ENCODE data around the gene SMC1A.
"Not testable (repeated sequence)": the region's sequence is repeated elsewhere in the genome, so short reads cannot be mapped to it uniquely, and the experiment has no call there.

The SMC1A gene

GRCh38 chrX:53422086-53422860, at the start of gene SMC1A:
TSS of gene SMC1A (minus strand) at chrX:53422654. CDS start at chrX:53422600, 54 bp downstream.
- peak within 1 kb of the TSS; percentile 63 for H3K4me3 ChIP-seq (ENCODE audit: low read length)
- peaks cover 9% of the 10 kb centered on the region for H3K4me1 ChIP-seq (ENCODE audit: control insufficient read depth, insufficient read depth, low read length)
- H3K9ac ChIP-seq (ENCODE audit: low read length), result peak within 1 kb of the TSS; percentile 85

GRCh38 chrX:53471346-53471745, 48.9 kb upstream of the SMC1A start:
- Histone ChIP-seq H3K36me3 (ENCODE audit: control insufficient read depth, insufficient read depth, low read length) (no peaks in the 10 kb centered on the region), H3K4me3 (ENCODE audit: low read length) (no peak overlapping the region), H3K27me3 (ENCODE audit: control insufficient read depth, insufficient read depth, low read length) (no peaks in the 10 kb centered on the region), H3K9ac (ENCODE audit: low read length) (no peak overlapping the region), H3K9me3 (ENCODE audit: control insufficient read depth, low read length) (no peaks in the 10 kb centered on the region), H3K4me1 (ENCODE audit: control insufficient read depth, insufficient read depth, low read length) (no peaks in the 10 kb centered on the region)

More at GRCh38 chrX:53422086-53422860, at the start of gene SMC1A:
- Histone ChIP-seq H3K27me3 (ENCODE audit: control insufficient read depth, insufficient read depth, low read length) (no peaks in the 10 kb centered on the region), H3K9me3 (ENCODE audit: control insufficient read depth, low read length) (no peaks in the 10 kb centered on the region), H3K36me3 (ENCODE audit: control insufficient read depth, insufficient read depth, low read length) (no peaks in the 10 kb centered on the region)

GRCh38 chrX:53468659-53469058, 46.2 kb upstream of the SMC1A start:
- not testable (repeated sequence) for H3K36me3 ChIP-seq (ENCODE audit: control insufficient read depth, insufficient read depth, low read length); H3K9me3 ChIP-seq (ENCODE audit: control insufficient read depth, low read length); H3K4me1 ChIP-seq (ENCODE audit: control insufficient read depth, insufficient read depth, low read length); H3K4me3 ChIP-seq (ENCODE audit: low read length); H3K27me3 ChIP-seq (ENCODE audit: control insufficient read depth, insufficient read depth, low read length); H3K9ac ChIP-seq (ENCODE audit: low read length)

- Histone ChIP-seq H3K27me3 (ENCODE audit: control insufficient read depth, insufficient read depth, low read length) (no peaks in the 10 kb centered on the region), H3K4me1 (ENCODE audit: control insufficient read depth, insufficient read depth, low read length) (no peaks in the 10 kb centered on the region), H3K9me3 (ENCODE audit: control insufficient read depth, low read length) (no peaks in the 10 kb centered on the region), H3K4me3 (ENCODE audit: low read length) (no peak overlapping the region), H3K36me3 (ENCODE audit: control insufficient read depth, insufficient read depth, low read length) (no peaks in the 10 kb centered on the region), H3K9ac (ENCODE audit: low read length) (no peak overlapping the region)
Observed at GRCh38 chrX:53458082-53458481, 35.6 kb upstream of the SMC1A start.

GRCh38 chrX:53456254-53456653, 33.8 kb upstream of the SMC1A start:
- Histone ChIP-seq H3K36me3 (ENCODE audit: control insufficient read depth, insufficient read depth, low read length) (no peaks in the 10 kb centered on the region), H3K9ac (ENCODE audit: low read length) (no peak overlapping the region), H3K9me3 (ENCODE audit: control insufficient read depth, low read length) (no peaks in the 10 kb centered on the region), H3K4me3 (ENCODE audit: low read length) (no peak overlapping the region), H3K4me1 (ENCODE audit: control insufficient read depth, insufficient read depth, low read length) (no peaks in the 10 kb centered on the region), H3K27me3 (ENCODE audit: control insufficient read depth, insufficient read depth, low read length) (no peaks in the 10 kb centered on the region)

- Histone ChIP-seq H3K4me3 (ENCODE audit: low read length) (no peak overlapping the region), H3K27me3 (ENCODE audit: control insufficient read depth, insufficient read depth, low read length) (no peaks in the 10 kb centered on the region), H3K4me1 (ENCODE audit: control insufficient read depth, insufficient read depth, low read length) (no peaks in the 10 kb centered on the region), H3K36me3 (ENCODE audit: control insufficient read depth, insufficient read depth, low read length) (no peaks in the 10 kb centered on the region), H3K9me3 (ENCODE audit: control insufficient read depth, low read length) (no peaks in the 10 kb centered on the region), H3K9ac (ENCODE audit: low read length) (no peak overlapping the region)
Observed at GRCh38 chrX:53452812-53453211, 30.4 kb upstream of the SMC1A start.

- no peaks in the 10 kb centered on the region for H3K4me1 ChIP-seq (ENCODE audit: control insufficient read depth, insufficient read depth, low read length)
- H3K36me3 ChIP-seq (ENCODE audit: control insufficient read depth, insufficient read depth, low read length), result no peaks in the 10 kb centered on the region
- no peak overlapping the region for H3K4me3 ChIP-seq (ENCODE audit: low read length)
- H3K9ac ChIP-seq (ENCODE audit: low read length), result no peak overlapping the region
- H3K27me3 ChIP-seq (ENCODE audit: control insufficient read depth, insufficient read depth, low read length), result no peaks in the 10 kb centered on the region
- no peaks in the 10 kb centered on the region for H3K9me3 ChIP-seq (ENCODE audit: control insufficient read depth, low read length)
Observed at GRCh38 chrX:53449632-53450031, 27.2 kb upstream of the SMC1A start.

GRCh38 chrX:53447441-53447840, 25.0 kb upstream of the SMC1A start:
- no peaks in the 10 kb centered on the region for H3K36me3 ChIP-seq (ENCODE audit: control insufficient read depth, insufficient read depth, low read length)
- no peaks in the 10 kb centered on the region for H3K27me3 ChIP-seq (ENCODE audit: control insufficient read depth, insufficient read depth, low read length)
- no peak overlapping the region for H3K9ac ChIP-seq (ENCODE audit: low read length)
- no peaks in the 10 kb centered on the region for H3K9me3 ChIP-seq (ENCODE audit: control insufficient read depth, low read length)
- H3K4me3 ChIP-seq (ENCODE audit: low read length), result no peak overlapping the region
- no peaks in the 10 kb centered on the region for H3K4me1 ChIP-seq (ENCODE audit: control insufficient read depth, insufficient read depth, low read length)

- Histone ChIP-seq H3K27me3 (ENCODE audit: control insufficient read depth, insufficient read depth, low read length) (no peaks in the 10 kb centered on the region), H3K4me3 (ENCODE audit: low read length) (no peak overlapping the region), H3K9me3 (ENCODE audit: control insufficient read depth, low read length) (no peaks in the 10 kb centered on the region), H3K36me3 (ENCODE audit: control insufficient read depth, insufficient read depth, low read length) (no peaks in the 10 kb centered on the region), H3K9ac (ENCODE audit: low read length) (no peak overlapping the region), H3K4me1 (ENCODE audit: control insufficient read depth, insufficient read depth, low read length) (peaks cover 5% of the 10 kb centered on the region)
Observed at GRCh38 chrX:53445977-53446376, 23.5 kb upstream of the SMC1A start.

- Histone ChIP-seq H3K36me3 (ENCODE audit: control insufficient read depth, insufficient read depth, low read length) (no peaks in the 10 kb centered on the region), H3K9ac (ENCODE audit: low read length) (peak overlapping the region; percentile 37), H3K27me3 (ENCODE audit: control insufficient read depth, insufficient read depth, low read length) (no peaks in the 10 kb centered on the region), H3K4me1 (ENCODE audit: control insufficient read depth, insufficient read depth, low read length) (peaks cover 10% of the 10 kb centered on the region), H3K9me3 (ENCODE audit: control insufficient read depth, low read length) (no peaks in the 10 kb centered on the region), H3K4me3 (ENCODE audit: low read length) (no peak overlapping the region)
Observed at GRCh38 chrX:53442322-53442631, 19.8 kb upstream of the SMC1A start.

- H3K9me3 ChIP-seq (ENCODE audit: control insufficient read depth, low read length), result no peaks in the 10 kb centered on the region
- H3K36me3 ChIP-seq (ENCODE audit: control insufficient read depth, insufficient read depth, low read length), result no peaks in the 10 kb centered on the region
- no peaks in the 10 kb centered on the region for H3K27me3 ChIP-seq (ENCODE audit: control insufficient read depth, insufficient read depth, low read length)
- peak overlapping the region; percentile 37 for H3K9ac ChIP-seq (ENCODE audit: low read length)
- peaks cover 10% of the 10 kb centered on the region for H3K4me1 ChIP-seq (ENCODE audit: control insufficient read depth, insufficient read depth, low read length)
- H3K4me3 ChIP-seq (ENCODE audit: low read length), result peak overlapping the region; percentile 19
Observed at GRCh38 chrX:53441531-53442321, 19.3 kb upstream of the SMC1A start.

- no peaks in the 10 kb centered on the region for H3K9me3 ChIP-seq (ENCODE audit: control insufficient read depth, low read length)
- H3K36me3 ChIP-seq (ENCODE audit: control insufficient read depth, insufficient read depth, low read length), result no peaks in the 10 kb centered on the region
- peak overlapping the region; percentile 37 for H3K9ac ChIP-seq (ENCODE audit: low read length)
- no peaks in the 10 kb centered on the region for H3K27me3 ChIP-seq (ENCODE audit: control insufficient read depth, insufficient read depth, low read length)
- peaks cover 10% of the 10 kb centered on the region for H3K4me1 ChIP-seq (ENCODE audit: control insufficient read depth, insufficient read depth, low read length)
- peak overlapping the region; percentile 19 for H3K4me3 ChIP-seq (ENCODE audit: low read length)
Observed at GRCh38 chrX:53440621-53441517, 18.4 kb upstream of the SMC1A start.
